Measurements from ENCODE around the gene CAB39. TPM values are rescaled to one million over a fixed set of nuclear protein-coding genes. Genes with fewer than 3 reads are reported as not detected.

The CAB39 gene
- polyA plus RNA-seq, 1 donor (not counting 4 experiments of a cell fraction or from before 2014, with no cell fraction given) = 120 TPM

GRCh38 chr2:230830428-230830827 is 117.8 kb downstream of the CAB39 start:
- TF ChIP-seq EZH2 (IDR thresholded peaks at IDR 0.05; ENCODE audit: low read length) = no peak
- no peak for TF ChIP-seq CTCF (optimal IDR thresholded peaks at IDR 0.05 in 1 of 3, IDR thresholded peaks at IDR 0.05 in 1 of 3, conservative IDR thresholded peaks at IDR 0.05 in 1 of 3; ENCODE audit: extremely low read depth in 1 of 3, insufficient read depth in 2 of 3, low read length in 3 of 3)
- Histone ChIP-seq H3K4me1 (ENCODE audit: control insufficient read depth, extremely low read depth, insufficient read depth, low read length) (no peaks in the 10 kb centered on the region), H3K9me1 (ENCODE audit: control insufficient read depth, extremely low read depth, insufficient read depth, low read length) (no peaks in the 10 kb centered on the region), H3K4me3 (ENCODE audit: control insufficient read depth in 2 of 3, extremely low read depth in 1 of 3, insufficient read depth in 2 of 3, low read depth in 1 of 3, low read length in 3 of 3) (no peak overlapping the region), H2AFZ (ENCODE audit: control insufficient read depth, low read length) (no peak overlapping the region), H3K4me2 (ENCODE audit: control insufficient read depth, extremely low read depth, insufficient read depth, low read depth, low read length) (no peak overlapping the region), H3K36me3 (ENCODE audit: control insufficient read depth in 2 of 2, extremely low read depth in 1 of 2, insufficient read depth in 2 of 2, low read length in 2 of 2) (no peaks in the 10 kb centered on the region), H3K27me3 (ENCODE audit: control insufficient read depth, extremely low read depth, insufficient read depth, low read length) (peaks cover 13% of the 10 kb centered on the region), H4K20me1 (ENCODE audit: control insufficient read depth, extremely low read depth, insufficient read depth, low read length) (no peaks in the 10 kb centered on the region), H3K9ac (ENCODE audit: control insufficient read depth, extremely low read depth, insufficient read depth, low read length) (no peak overlapping the region), H3K9me3 (ENCODE audit: control insufficient read depth, low read depth, low read length) (peaks cover 4% of the 10 kb centered on the region), H3K27ac (ENCODE audit: control insufficient read depth, insufficient read depth, low read length) (no peak overlapping the region), H3K79me2 (ENCODE audit: control insufficient read depth, insufficient read depth, low read length) (no peaks in the 10 kb centered on the region)
- DNase-seq (ENCODE audit: low read depth, low spot score) (no peak), FAIRE-seq (no peak)
- dilution Hi-C loops (cut with MboI; ENCODE audit: extremely low pct_ligation_motif_present, low sequenced_read_pairs) = no loop called here

- no peak overlapping the region for H3K4me3 ChIP-seq (ENCODE audit: control insufficient read depth in 2 of 3, extremely low read depth in 1 of 3, insufficient read depth in 2 of 3, low read depth in 1 of 3, low read length in 3 of 3)
- no peaks in the 10 kb centered on the region for H3K36me3 ChIP-seq (ENCODE audit: control insufficient read depth in 2 of 2, extremely low read depth in 1 of 2, insufficient read depth in 2 of 2, low read length in 2 of 2)
- no peaks in the 10 kb centered on the region for H3K9me1 ChIP-seq (ENCODE audit: control insufficient read depth, extremely low read depth, insufficient read depth, low read length)
- FAIRE-seq (no peak), DNase-seq (ENCODE audit: low read depth, low spot score) (no peak)
- H3K4me1 ChIP-seq (ENCODE audit: control insufficient read depth, extremely low read depth, insufficient read depth, low read length) = no peaks in the 10 kb centered on the region
- no peaks in the 10 kb centered on the region for H3K79me2 ChIP-seq (ENCODE audit: control insufficient read depth, insufficient read depth, low read length)
- H3K27me3 ChIP-seq (ENCODE audit: control insufficient read depth, extremely low read depth, insufficient read depth, low read length) = peaks cover 3% of the 10 kb centered on the region
- no peak overlapping the region for H3K9ac ChIP-seq (ENCODE audit: control insufficient read depth, extremely low read depth, insufficient read depth, low read length)
- no peaks in the 10 kb centered on the region for H4K20me1 ChIP-seq (ENCODE audit: control insufficient read depth, extremely low read depth, insufficient read depth, low read length)
- no peak overlapping the region for H2AFZ ChIP-seq (ENCODE audit: control insufficient read depth, low read length)
- no peaks in the 10 kb centered on the region for H3K9me3 ChIP-seq (ENCODE audit: control insufficient read depth, low read depth, low read length)
- H3K4me2 ChIP-seq (ENCODE audit: control insufficient read depth, extremely low read depth, insufficient read depth, low read depth, low read length) = no peak overlapping the region
- dilution Hi-C loops (cut with MboI; ENCODE audit: extremely low pct_ligation_motif_present, low sequenced_read_pairs) = no loop called here
- TF ChIP-seq CTCF (optimal IDR thresholded peaks at IDR 0.05 in 1 of 3, IDR thresholded peaks at IDR 0.05 in 1 of 3, conservative IDR thresholded peaks at IDR 0.05 in 1 of 3; ENCODE audit: extremely low read depth in 1 of 3, insufficient read depth in 2 of 3, low read length in 3 of 3) (no peak), EZH2 (IDR thresholded peaks at IDR 0.05; ENCODE audit: low read length) (no peak)
- no peak overlapping the region for H3K27ac ChIP-seq (ENCODE audit: control insufficient read depth, insufficient read depth, low read length)
Measured at GRCh38 chr2:230840301-230840700, 127.7 kb downstream of the CAB39 start.

Measured in keratinocyte (primary cell).